ENCODE data around the gene SLC25A20.

DNA sequence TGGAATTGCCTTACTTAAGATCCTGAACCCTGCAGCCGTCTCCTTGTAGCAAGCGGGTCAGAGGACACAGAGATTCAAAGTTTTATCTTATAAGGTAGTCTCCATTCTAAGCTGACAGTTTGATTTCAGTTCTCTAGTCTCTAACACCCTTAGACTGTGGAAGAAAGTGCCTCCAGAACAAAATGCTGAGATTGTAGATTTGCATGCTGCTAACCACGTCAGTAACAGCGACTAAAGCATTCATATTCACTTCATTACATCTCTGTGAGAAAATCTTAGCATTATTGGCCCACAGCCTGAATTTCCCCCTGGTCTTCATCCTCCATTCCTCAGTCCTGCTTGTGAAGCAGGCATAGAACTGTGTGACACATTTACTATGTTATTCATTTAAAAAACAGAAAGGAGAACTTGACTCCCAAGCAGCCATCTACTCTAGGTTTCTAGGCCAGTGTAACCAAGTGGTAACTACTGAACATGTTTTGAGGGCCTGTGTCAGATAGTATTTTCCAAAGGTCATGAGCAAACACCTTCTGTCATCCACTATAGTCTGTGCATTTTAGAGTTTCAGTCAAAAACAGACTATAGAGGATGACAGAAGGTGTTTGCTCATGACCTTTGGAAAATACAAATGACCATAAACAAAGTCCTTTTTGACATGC is 47.3 kb upstream of the SLC25A20 start:
- TF ChIP-seq ZNF274 (IDR thresholded peaks at IDR 0.05; ENCODE audit: low read depth, low read length) (no peak), SUZ12 (IDR thresholded peaks at IDR 0.05; ENCODE audit: extremely low read depth, insufficient read depth, insufficient read length) (no peak), YY1 (IDR thresholded peaks at IDR 0.05; ENCODE audit: insufficient read depth, insufficient read length) (no peak)
